GM19467 (cell line): ENCODE results near the gene PHYKPL.

Experiments used
- ATAC-seq: cut with Tn5 transposase; IDR thresholded peaks from one replicate; pipeline ENCODE4 v1.9.1; 2021; ENCODE audit warnings: mild to moderate bottlenecking, moderate library complexity; ENCODE audit not compliant: unreplicated experiment

Gene PHYKPL

DNA sequence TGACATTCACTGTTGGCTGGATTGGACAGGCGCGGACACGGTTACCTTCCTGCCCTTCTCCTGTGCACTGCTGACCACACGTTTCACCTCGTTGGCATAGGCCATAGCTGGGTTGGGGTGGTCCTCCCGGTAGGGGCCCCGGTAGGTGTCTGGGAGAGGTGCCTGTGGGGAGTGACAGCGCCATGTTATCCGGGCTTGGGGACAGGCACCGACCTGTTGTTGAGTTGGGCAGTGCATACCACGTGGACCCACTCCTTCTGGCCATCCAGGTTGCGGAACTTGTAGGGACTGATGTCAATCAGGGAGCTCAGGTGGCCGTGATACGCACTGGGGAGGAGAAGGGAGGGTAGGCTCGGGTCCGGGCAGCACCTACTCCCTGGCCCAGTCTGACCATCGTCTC lies 8.2 kb downstream of the PHYKPL start:
- no peak for ATAC-seq

GRCh38 chr5:178223828-178224335 lies 8.7 kb downstream of the PHYKPL start:
- no peak for ATAC-seq

DNA sequence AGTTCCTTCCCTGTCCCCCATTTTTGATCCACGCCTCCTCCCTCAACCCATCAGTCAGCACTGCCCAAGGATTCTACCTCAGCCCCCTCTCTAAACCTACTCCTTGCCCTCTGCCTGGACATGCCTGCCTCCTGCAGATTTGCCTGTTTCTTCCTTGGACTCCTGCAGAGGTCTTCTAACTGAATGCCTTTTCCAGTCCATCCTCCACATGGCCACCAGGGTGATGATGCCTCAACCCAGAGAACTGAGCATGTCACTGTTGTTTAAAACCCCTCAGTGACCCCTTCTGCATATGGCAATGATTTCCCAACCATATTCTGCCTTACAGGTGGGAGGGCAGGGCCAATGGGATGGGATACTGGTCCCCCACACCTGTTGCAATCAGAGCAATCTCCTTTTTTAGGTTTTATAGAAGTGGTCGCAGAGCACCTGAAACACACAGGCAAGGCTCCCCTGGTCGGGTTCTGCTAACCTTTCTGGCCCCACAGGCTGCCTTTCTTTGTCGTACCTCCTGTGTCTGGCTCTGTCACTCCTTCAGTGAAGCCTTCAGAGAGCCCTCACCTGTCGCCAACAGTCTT lies 9.3 kb downstream of the PHYKPL start:
- ATAC-seq = no peak

DNA sequence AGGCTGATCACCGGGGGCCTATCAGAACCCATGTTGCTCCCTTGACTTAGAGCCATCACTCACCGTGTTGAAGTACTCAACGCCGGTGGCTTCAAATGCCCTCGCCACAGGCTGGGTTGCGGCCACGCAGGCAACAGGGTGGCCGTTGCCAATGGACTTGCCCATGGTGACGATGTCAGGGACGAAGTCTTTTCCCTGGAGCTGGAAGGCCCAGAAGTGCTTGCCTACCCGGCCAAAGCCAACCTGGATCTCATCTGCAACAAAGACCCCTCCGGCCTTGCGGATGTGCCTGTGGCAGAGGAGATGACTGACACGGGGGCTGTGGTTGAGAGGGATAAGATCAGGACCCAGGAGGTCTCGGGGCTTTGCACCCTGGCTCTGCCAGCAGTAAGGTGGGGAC lies 10.3 kb downstream of the PHYKPL start:
- no peak for ATAC-seq

DNA sequence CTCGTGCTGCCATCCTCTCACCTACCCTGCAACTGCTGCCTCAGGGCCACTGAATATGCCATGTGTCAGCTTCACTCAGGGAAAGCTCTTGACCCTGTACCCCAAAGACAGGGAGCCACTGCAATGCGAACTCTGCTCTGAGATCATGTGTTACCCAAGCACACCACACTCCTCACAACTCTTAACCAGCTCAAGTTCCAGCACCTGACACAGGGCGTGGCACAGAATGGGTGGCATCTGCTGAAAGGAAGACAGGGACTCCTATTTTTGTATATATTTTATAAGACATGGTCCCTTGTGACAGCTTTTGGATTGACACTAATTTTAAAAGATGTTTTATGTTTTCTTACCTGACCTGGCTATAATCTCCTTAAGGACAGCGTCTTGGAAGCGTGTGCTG lies 10.7 kb downstream of the PHYKPL start:
- no peak for ATAC-seq

- ATAC-seq = no peak
Observed at GRCh38 chr5:178221282-178221681, 11.3 kb downstream of the PHYKPL start.

DNA sequence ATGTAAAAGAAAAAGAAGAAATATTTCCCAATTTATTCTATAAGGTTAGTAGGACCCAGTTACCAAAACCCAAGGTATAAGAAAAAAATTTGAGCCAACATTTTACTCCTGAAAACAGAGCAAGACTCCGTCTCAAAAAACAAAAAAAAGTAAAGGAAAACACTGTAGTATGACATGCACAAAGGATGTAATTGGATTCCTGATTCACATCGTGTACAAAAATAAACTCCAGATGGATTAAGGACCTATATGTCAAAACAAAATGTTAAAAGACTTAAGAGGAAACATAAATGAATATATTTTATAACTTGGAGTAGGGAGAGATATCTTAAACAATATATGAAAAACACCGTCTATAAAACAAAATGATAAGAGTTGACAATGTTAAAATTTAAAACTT lies 13.8 kb downstream of the PHYKPL start:
- no peak for ATAC-seq

GRCh38 chr5:178218237-178218776 lies 14.3 kb downstream of the PHYKPL start:
- no peak for ATAC-seq

DNA sequence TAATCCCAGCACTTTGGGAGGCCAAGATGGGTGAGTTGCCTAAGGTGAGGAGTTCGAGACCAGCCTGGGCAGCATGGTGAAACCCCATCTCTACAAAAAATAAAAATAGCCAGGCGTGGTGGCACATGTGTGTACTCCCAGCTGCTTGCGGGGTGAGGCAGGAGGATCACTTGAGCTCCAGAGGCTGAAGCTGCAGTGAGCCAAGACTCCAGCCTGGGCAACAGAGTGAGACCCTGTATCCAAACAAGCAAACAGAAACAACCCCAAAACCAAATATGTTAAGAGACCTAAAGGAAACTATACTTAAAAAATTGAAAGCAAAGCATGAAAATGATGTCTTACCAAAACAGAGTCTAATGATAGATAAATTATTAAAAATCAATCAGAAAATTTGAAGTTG lies 15.8 kb downstream of the PHYKPL start:
- no peak for ATAC-seq

- ATAC-seq = no peak
Observed at GRCh38 chr5:178216088-178216534, 16.5 kb downstream of the PHYKPL start.

DNA sequence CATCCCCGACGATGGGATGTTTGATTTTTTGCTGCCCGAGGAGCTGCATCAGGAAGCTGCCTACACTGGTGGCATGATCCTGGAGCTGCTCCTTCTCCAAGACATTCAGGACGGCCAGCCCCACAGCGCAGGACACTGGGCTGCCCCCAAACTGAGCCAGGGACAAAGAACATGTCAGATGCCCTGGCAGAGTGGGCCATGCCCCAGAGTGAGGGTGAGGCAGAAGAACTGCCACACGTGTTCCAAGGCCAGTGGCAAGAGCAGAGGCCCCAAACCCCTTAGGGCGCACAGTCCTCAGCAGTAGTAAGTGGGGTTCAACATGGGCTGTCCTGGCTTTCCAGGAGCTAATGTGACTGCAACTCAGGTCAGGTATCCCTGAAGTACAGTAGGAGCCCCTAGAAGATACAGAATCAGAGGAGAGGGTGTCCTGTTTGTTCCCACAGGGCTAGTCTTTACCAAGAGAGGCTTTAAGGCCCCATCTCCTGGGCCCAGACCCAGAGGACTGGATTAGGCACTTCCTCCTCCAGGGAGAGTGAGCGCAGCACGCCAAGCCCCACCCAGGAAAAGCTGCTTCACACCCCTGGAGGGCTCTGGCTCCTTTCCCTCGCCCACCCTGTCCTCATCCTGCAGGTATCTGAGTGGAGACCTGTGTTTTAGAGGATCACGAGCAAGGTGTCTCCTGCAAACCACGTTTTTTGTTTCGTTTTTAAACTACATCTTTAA lies 17.2 kb downstream of the PHYKPL start:
- no peak for ATAC-seq

GRCh38 chr5:178214160-178214803 lies 18.3 kb downstream of the PHYKPL start:
- no peak for ATAC-seq

GRCh38 chr5:178213748-178214151 lies 18.9 kb downstream of the PHYKPL start:
- no peak for ATAC-seq

- ATAC-seq = no peak
Observed at GRCh38 chr5:178213003-178213461, 19.6 kb downstream of the PHYKPL start.

GRCh38 chr5:178212241-178213002 lies 20.2 kb downstream of the PHYKPL start:
- no peak for ATAC-seq

DNA sequence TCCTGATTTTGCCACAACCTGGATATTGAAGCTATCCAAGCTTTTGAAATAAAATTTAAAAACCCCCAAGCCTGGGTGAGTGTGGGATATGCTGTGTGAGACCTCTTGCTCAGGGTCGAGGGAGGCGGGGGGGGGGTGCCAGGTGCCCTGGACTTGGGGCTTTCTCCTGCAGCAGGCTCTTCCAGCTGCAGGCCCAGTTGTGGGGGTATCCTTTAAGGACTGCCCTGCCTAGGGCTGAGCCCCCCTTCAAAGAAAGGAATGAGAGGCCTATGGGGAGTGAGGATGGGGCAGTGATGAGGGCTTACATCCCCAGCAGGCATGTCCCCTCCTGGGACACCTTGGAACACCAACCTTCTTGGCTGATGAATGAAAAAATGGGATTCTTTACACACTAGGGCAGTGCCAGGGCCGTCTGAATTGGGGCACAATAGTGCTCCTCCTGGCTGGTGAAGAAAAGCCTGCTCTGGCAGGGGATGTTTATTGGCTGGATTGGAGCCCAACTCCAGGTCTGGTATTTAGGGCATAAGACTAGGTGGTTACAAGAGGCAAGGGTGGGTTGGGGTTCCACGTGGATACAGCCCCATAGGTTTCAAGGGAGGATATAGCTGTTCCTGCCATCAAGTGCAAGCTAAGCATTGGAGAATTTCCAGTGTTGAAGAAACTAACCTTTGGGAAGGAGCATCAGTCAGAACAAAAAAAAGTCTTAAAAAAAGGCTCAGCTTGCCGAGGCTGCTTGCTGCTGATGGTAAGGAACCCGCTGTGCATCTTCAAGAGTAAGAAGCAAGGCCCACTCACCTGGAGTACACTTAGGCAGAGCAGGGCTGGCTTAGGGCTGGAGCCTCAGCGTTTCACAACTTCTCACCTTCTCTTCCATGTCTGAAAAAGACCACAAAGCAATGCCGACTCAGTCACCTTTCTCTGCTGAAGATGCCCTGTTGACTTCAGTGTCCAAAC lies 21.2 kb downstream of the PHYKPL start:
- no peak for ATAC-seq

DNA sequence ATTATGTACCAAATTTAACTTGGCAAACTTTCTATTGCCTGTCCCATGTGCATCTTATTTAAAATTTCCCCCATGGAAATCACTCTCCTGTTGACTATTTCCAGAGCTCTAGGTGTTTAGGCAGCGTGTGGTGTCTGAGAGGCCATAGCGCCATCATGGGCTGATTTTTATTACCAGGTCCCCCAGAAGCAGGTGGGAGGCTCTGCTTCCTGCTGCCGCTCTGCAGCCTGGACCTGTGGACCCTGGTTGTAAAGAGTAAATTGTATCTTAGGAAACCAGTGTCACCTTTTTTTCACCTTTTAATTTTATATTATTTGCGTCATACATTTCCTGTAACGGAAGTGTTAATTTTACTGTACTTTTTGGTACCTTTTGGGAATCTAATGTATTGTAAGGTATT lies 21.9 kb downstream of the PHYKPL start:
- no peak for ATAC-seq

- no peak for ATAC-seq
Observed at GRCh38 chr5:178210073-178210535, 22.5 kb downstream of the PHYKPL start.

DNA sequence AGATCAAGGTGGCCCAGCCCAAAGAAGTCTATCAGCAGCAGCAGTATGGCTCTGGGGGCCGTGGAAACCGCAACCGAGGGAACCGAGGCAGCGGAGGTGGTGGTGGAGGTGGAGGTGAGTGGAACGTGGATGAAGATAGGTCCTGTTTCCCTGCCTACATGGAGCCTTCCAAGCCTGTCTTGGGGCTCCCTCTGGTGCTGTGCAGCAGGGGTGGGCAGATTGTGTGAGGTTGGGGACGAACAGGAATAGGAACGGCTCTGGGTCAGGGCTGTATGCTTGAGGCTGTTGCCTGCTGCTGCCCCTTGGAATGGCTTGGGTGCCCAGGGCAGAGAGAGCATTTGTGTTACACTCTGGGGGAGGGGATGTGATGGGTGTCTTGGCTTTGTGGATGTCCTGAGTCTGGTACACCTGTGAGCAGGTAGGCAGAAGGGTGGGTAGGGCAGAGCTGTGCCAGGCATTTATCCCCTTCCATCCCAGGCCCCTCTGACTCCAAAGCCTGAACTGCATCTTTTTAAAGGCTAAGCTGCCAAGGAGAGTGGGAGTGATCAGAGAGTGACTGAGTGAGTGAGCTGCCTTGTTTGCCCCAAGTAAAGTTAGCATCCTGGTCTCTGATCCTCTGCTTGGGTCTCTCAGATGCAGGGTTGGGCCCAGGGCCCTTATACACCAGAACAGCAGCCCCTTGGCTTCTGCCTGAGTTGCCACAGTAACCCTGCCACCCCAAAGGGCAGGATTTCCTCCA lies 23.1 kb downstream of the PHYKPL start:
- ATAC-seq = no peak
